GM12878 (cell line): Measurements from ENCODE around the gene DIPK1A. TPM values are rescaled to one million over a fixed set of nuclear protein-coding genes. Genes with fewer than 3 reads are reported as not detected.

Experiments
- ATAC-seq: fragments of 200-7000 bp; cut with Tn5 transposase; 3 replicates; pipeline ENCODE4 v1.9.1; 2020; ENCODE audit warnings: mild to moderate bottlenecking, moderate library complexity
- BruUV-seq: library from RNA; stranded (reverse); fragments of 400-500 nt; replicated peaks from 2 replicates; lab custom pipeline; 2021; lab: Mats Ljungman, UMichigan
- CTCF ChIA-PET: fragments of 300-600 bp; sonication (Branson Sonifier 250); formaldehyde crosslinking; extraction: SDS; loops from one replicate; lab custom pipeline; 2021; ENCODE audit warnings: inconsistent platforms; lab: Yijun Ruan, JAX
- POLR2A ChIA-PET: fragments of 350-600 bp; formaldehyde crosslinking; extraction: SDS; loops from one replicate; lab custom pipeline; 2021; ENCODE audit warnings: inconsistent platforms; lab: Charles Lee
- RAD21 ChIA-PET: fragments of 300-600 bp; sonication (Branson Sonifier 250); formaldehyde crosslinking; loops from one replicate; lab custom pipeline; 2023; ENCODE audit warnings: antibody characterized with exemption; ENCODE audit not compliant: unreplicated experiment; lab: Charles Lee
- SMC1A ChIA-PET: fragments of 300-600 bp; sonication (Branson Sonifier 250); formaldehyde crosslinking; loops from one replicate; lab custom pipeline; 2023; ENCODE audit not compliant: unreplicated experiment, uncharacterized antibody; lab: Charles Lee
- DNase-seq: peaks from one replicate; pipeline ENCODE4 v3.0.0-alpha.2; 2011; ENCODE audit warnings: low read depth, low spot score
- FAIRE-seq: peaks from 3 replicates; lab custom pipeline; 2011; peaks lifted over from hg19 to GRCh38; lab: Jason Lieb, UNC
- H2AFZ ChIP-seq: 2 replicates; pipeline ENCODE4 v1.6.0; 2011; ENCODE audit warnings: low read depth, low read length, control low read depth; ENCODE audit not compliant: control insufficient read depth
- H3K27ac ChIP-seq: 2 replicates; pipeline ENCODE4 v1.5.1; 2011; ENCODE audit warnings: control low read depth; ENCODE audit not compliant: control insufficient read depth, insufficient read depth
- H3K27me3 ChIP-seq, 2 experiments: replicated peaks in 1 of 2; 2 replicates each; pipeline versions ENCODE4 v1.6.0 to v1.6.1; 2011; ENCODE audit warnings: low read length in 1 of 2; ENCODE audit not compliant: control insufficient read depth in 2 of 2, insufficient read depth in 2 of 2
- H3K36me3 ChIP-seq, 2 experiments: 2 replicates each; pipeline ENCODE4 v1.5.1; 2011; ENCODE audit warnings: low read length in 1 of 2; ENCODE audit not compliant: control insufficient read depth in 2 of 2, insufficient read depth in 2 of 2
- H3K4me1 ChIP-seq: 2 replicates; pipeline ENCODE4 v1.6.1; 2011; ENCODE audit warnings: mild to moderate bottlenecking, low read length, moderate library complexity, mixed read lengths; ENCODE audit not compliant: control insufficient read depth, insufficient read depth
- H3K4me2 ChIP-seq: 2 replicates; pipeline ENCODE4 v1.6.0; 2011; ENCODE audit warnings: control low read depth; ENCODE audit not compliant: control insufficient read depth, insufficient read depth
- H3K4me3 ChIP-seq: fragments of 200-600 bp; sonication (generic); 2 replicates; pipeline ENCODE4 v1.5.1; 2016
- H3K79me2 ChIP-seq: 2 replicates; pipeline ENCODE4 v1.6.0; 2011; ENCODE audit warnings: low read length; ENCODE audit not compliant: control insufficient read depth, insufficient read depth
- H3K9ac ChIP-seq: 2 replicates; pipeline ENCODE4 v1.8.0; 2011; ENCODE audit warnings: low read length, control low read depth, mixed read lengths; ENCODE audit not compliant: control insufficient read depth, insufficient read depth
- H3K9me3 ChIP-seq: replicated peaks from 3 replicates; pipeline ENCODE4 v1.5.1; 2011; ENCODE audit warnings: mild to moderate bottlenecking, low read length; ENCODE audit not compliant: control insufficient read depth, insufficient read depth
- H4K20me1 ChIP-seq: 2 replicates; pipeline ENCODE4 v1.6.0; 2011; ENCODE audit not compliant: control insufficient read depth, insufficient read depth
- ATF3 ChIP-seq: IDR thresholded peaks from 2 replicates; pipeline ENCODE4 v1.6.1; 2011; ENCODE audit warnings: low read depth, mild to moderate bottlenecking, low read length, moderate library complexity, borderline replicate concordance; ENCODE audit errors: extremely low read depth
- CBX3 ChIP-seq: fragments of 200-600 bp; sonication (generic); IDR thresholded peaks from 2 replicates; pipeline ENCODE4 v1.6.1; 2016; ENCODE audit warnings: low read depth, borderline replicate concordance
- CREM ChIP-seq: IDR thresholded peaks from 2 replicates; pipeline ENCODE4 v1.6.1; 2014; ENCODE audit warnings: antibody characterized with exemption, low read depth
- CTCF ChIP-seq, 3 experiments: IDR thresholded peaks in 2 of 3; conservative IDR thresholded peaks in 1 of 3; 2 replicates each; pipeline ENCODE4 v1.5.1; 2011; ENCODE audit warnings: low read depth in 3 of 3, low read length in 3 of 3, mild to moderate bottlenecking in 3 of 3, control low read depth in 2 of 3, moderate library complexity in 2 of 3, inconsistent platforms in 1 of 3, mixed read lengths in 1 of 3; ENCODE audit not compliant: control insufficient read depth in 2 of 3, insufficient read depth in 1 of 3; ENCODE audit errors: extremely low read depth in 1 of 3
- DPF2 ChIP-seq: fragments of 450-650 bp; IDR thresholded peaks from 2 replicates; pipeline ENCODE4 v1.6.1; 2017; ENCODE audit warnings: mild to moderate bottlenecking
- ETV6 ChIP-seq, 2 experiments: fragments of 450-650 bp in 1 of 2; IDR thresholded peaks in 1 of 2; conservative IDR thresholded peaks in 1 of 2; 2 replicates each; pipeline ENCODE4 v1.6.1; 2014; ENCODE audit warnings: antibody characterized with exemption in 1 of 2, borderline replicate concordance in 1 of 2, low read depth in 1 of 2, mild to moderate bottlenecking in 1 of 2, moderate library complexity in 1 of 2
- FOXK2 ChIP-seq: fragments of 450-650 bp; IDR thresholded peaks from 2 replicates; pipeline ENCODE4 v1.6.1; 2017; ENCODE audit warnings: mild to moderate bottlenecking, moderate library complexity
- HDAC2 ChIP-seq: fragments of 200-600 bp; sonication (generic); IDR thresholded peaks from 2 replicates; pipeline ENCODE4 v1.6.1; 2017
- JUND ChIP-seq: IDR thresholded peaks from 2 replicates; pipeline ENCODE4 v1.6.1; 2012; ENCODE audit warnings: low read depth, mild to moderate bottlenecking, low read length, improper control_type of control experiment, moderate library complexity
- MTA2 ChIP-seq: fragments of 450-650 bp; IDR thresholded peaks from 2 replicates; pipeline ENCODE4 v1.6.1; 2016; ENCODE audit warnings: low read depth, mild to moderate bottlenecking, moderate library complexity
- NFXL1 ChIP-seq: fragments of 450-650 bp; IDR thresholded peaks from 2 replicates; pipeline ENCODE4 v1.6.1; 2017; ENCODE audit warnings: antibody characterized with exemption, mild to moderate bottlenecking, borderline replicate concordance
- NR2C1 ChIP-seq: fragments of 450-650 bp; IDR thresholded peaks from 2 replicates; pipeline ENCODE4 v1.6.1; 2017; ENCODE audit warnings: antibody characterized with exemption, mild to moderate bottlenecking, moderate library complexity
- PAX5 ChIP-seq: IDR thresholded peaks from 2 replicates; pipeline ENCODE4 v1.6.1; 2011; ENCODE audit warnings: low read depth, low read length, borderline replicate concordance
- SMARCA5 ChIP-seq: fragments of 450-650 bp; IDR thresholded peaks from 2 replicates; pipeline ENCODE4 v1.6.1; 2017; ENCODE audit warnings: mild to moderate bottlenecking
- SMC3 ChIP-seq: IDR thresholded peaks from 2 replicates; pipeline ENCODE4 v1.6.1; 2011; ENCODE audit warnings: low read length, improper control_type of control experiment, borderline replicate concordance
- SREBF1 ChIP-seq: IDR thresholded peaks from 2 replicates; pipeline ENCODE4 v1.6.1; 2012; ENCODE audit warnings: mild to moderate bottlenecking, low read length
- SREBF2 ChIP-seq: IDR thresholded peaks from 2 replicates; pipeline ENCODE4 v1.6.1; 2012; ENCODE audit warnings: mild to moderate bottlenecking, low read length
- WRNIP1 ChIP-seq: IDR thresholded peaks from 2 replicates; pipeline ENCODE4 v1.6.1; 2011; ENCODE audit warnings: low read depth, low read length, improper control_type of control experiment, borderline replicate concordance
- ZNF622 ChIP-seq: fragments of 450-650 bp; IDR thresholded peaks from 2 replicates; pipeline ENCODE4 v1.6.1; 2017; ENCODE audit warnings: mild to moderate bottlenecking, inconsistent platforms
- WGBS: methylation state at CpG from one replicate; pipeline ENCODE4 v1.1.6; 2016; ENCODE audit warnings: low lambda C conversion rate; ENCODE audit not compliant: insufficient replicate concordance, insufficient coverage; ENCODE audit errors: missing lambda C conversion rate; 5-methylcytosine and 5-hydroxymethylcytosine counted together
- in situ Hi-C: fragments of 300-500 bp; cut with MboI; formaldehyde crosslinking; loops from 9 replicates; pipeline ENCODE4 v1.14.3; 2018; ENCODE audit warnings: mixed read lengths
- intact Hi-C: fragments of 100-400 bp; cut with micrococcal nuclease; formaldehyde crosslinking; loops from one replicate; pipeline ENCODE4 v1.14.2; 2022; ENCODE audit not compliant: unreplicated experiment
- polyA plus RNA-seq, 11 experiments: library from polyadenylated mRNA; depleted of rRNA in 4 of 11; unstranded in 6 of 11; stranded (reverse) in 5 of 11; fragments of >200 nt; fragmentation: Nextera tagmentation in 4 of 11; fragmentation: Illumina TruSeq in 1 of 11; extraction: Ambion mirVana in 4 of 11; extraction: Trizol in 1 of 11; gene quantifications; 1 replicate in 1 of 11; 2 replicates in 10 of 11; pipeline versions ENCODE4 v1.2.1 to v1.2.3, GENCODE V29; 2011 to 2016; ENCODE audit warnings: inconsistent platforms in 2 of 11, missing spikeins in 2 of 11, low read depth in 1 of 11
- total RNA-seq, 4 experiments: library from RNA; depleted of rRNA in 3 of 4; stranded (reverse); fragments of >200 nt in 3 of 4; fragmentation: Illumina TruSeq in 1 of 4; extraction: Trizol in 1 of 4; gene quantifications; 2 replicates each; pipeline versions ENCODE4 v1.2.1 to v1.2.3, GENCODE V29; 2013 to 2021
- TF ChIP-seq, protein P1 (sequence below): fragments of 450-650 bp; IDR thresholded peaks from 2 replicates; pipeline ENCODE4 v1.6.1; 2014; ENCODE audit warnings: mild to moderate bottlenecking

DIPK1A gene
- total and polyA plus RNA-seq, 10 of the 15 experiments (the other 5 are each of a cell fraction or from before 2014, with no cell fraction given) = 4.9 to 15.0 (median 9.7) TPM

GRCh38 chr1:92994105-92994712 lies 32.9 kb upstream of the DIPK1A start (continued):
- TF ChIP-seq ETV6 (conservative IDR thresholded peaks at IDR 0.05 in 1 of 2, IDR thresholded peaks at IDR 0.05 in 1 of 2; ENCODE audit: borderline replicate concordance in 1 of 2, low read depth in 1 of 2) (no peak), CBX3 (no peak), ATF3 (peak; percentile 22; the same call in 1 of the 2 replicates), SMC3 (peak; percentile 99), CTCF (IDR thresholded peaks at IDR 0.05 in 2 of 3, conservative IDR thresholded peaks at IDR 0.05 in 1 of 3; ENCODE audit: control insufficient read depth in 2 of 3, extremely low read depth in 1 of 3, insufficient read depth in 1 of 3, low read depth in 3 of 3, low read length in 3 of 3) (peak; percentile 65 to 81 (median 73))
- TF ChIP-seq, all 136 proteins: peak for 11

- FAIRE-seq = no peak
- Histone ChIP-seq H3K9ac (no peak overlapping the region), H3K27ac (no peak overlapping the region), H3K9me3 (no peaks in the 10 kb centered on the region), H3K4me1 (no peaks in the 10 kb centered on the region), H3K36me3 (no peaks in the 10 kb centered on the region), H2AFZ (no peak overlapping the region), H3K27me3 (no peaks in the 10 kb centered on the region), H4K20me1 (no peaks in the 10 kb centered on the region), H3K4me3 (no peak overlapping the region), H3K79me2 (no peaks in the 10 kb centered on the region), H3K4me2 (no peak overlapping the region)
- CTCF ChIA-PET = interaction anchor here (0.6 to 3.8 kb wide), 48 partner anchors 8 to 702 kb away, joined by 3 to 304 read pairs (median 6); partner anchors contain the start of genes DIPK1A, MTF2 and RPL5
- BruUV-seq = no TSS peak
- 0 out of 3 replicates have a peak, but pooled peaks have one; percentile 11 for ATAC-seq
- intact Hi-C loops = no loop called here
- 96% methylated on average over 1 of the region's 1 CpG for WGBS
- POLR2A ChIA-PET = interaction anchor here (0.5 to 2.5 kb wide), 6 partner anchors 13 to 135 kb away, joined by 4 to 28 read pairs (median 6); partner anchors contain the start of gene DIPK1A
- DNase-seq = no peak
- SMC1A ChIA-PET = interaction anchor here (0.7 to 3.8 kb wide), 45 partner anchors 8 to 248 kb away, joined by 3 to 253 read pairs (median 5); partner anchors contain the start of genes DIPK1A and RPL5
- RAD21 ChIA-PET = interaction anchor here (0.7 to 3.7 kb wide), 25 partner anchors 9 to 244 kb away, joined by 3 to 133 read pairs (median 8); partner anchors contain the start of gene DIPK1A
- in situ Hi-C loops = loop anchor here (5.0 kb wide), 1 partner anchor 136 kb away; no protein-coding TSS in a partner anchor
- no peak for TF ChIP-seq SREBF1
- TF ChIP-seq JUND = no peak
- TF ChIP-seq WRNIP1 = no peak
- TF ChIP-seq, protein P1, sequence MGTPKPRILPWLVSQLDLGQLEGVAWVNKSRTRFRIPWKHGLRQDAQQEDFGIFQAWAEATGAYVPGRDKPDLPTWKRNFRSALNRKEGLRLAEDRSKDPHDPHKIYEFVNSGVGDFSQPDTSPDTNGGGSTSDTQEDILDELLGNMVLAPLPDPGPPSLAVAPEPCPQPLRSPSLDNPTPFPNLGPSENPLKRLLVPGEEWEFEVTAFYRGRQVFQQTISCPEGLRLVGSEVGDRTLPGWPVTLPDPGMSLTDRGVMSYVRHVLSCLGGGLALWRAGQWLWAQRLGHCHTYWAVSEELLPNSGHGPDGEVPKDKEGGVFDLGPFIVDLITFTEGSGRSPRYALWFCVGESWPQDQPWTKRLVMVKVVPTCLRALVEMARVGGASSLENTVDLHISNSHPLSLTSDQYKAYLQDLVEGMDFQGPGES = no peak
- no peak for TF ChIP-seq HDAC2
- no peak for TF ChIP-seq DPF2
- TF ChIP-seq ATF3 = no peak
- TF ChIP-seq ZNF622 = no peak
- no peak for TF ChIP-seq FOXK2
- TF ChIP-seq NFXL1 = no peak
- TF ChIP-seq MTA2 = no peak
- TF ChIP-seq SMARCA5 = no peak
- no peak for TF ChIP-seq PAX5
- no peak for TF ChIP-seq NR2C1
- TF ChIP-seq SREBF2 = no peak
- no peak for TF ChIP-seq CREM
Observed at GRCh38 chr1:92993581-92993980, 32.3 kb upstream of the DIPK1A start.
